ENCODE results near the gene WDR59.

The WDR59 gene

GRCh38 chr16:74929636-74930035 is 55.3 kb downstream of the WDR59 start:
- Histone ChIP-seq H3K27ac (no peak overlapping the region), H2AFZ (ENCODE audit: low read depth) (no peak overlapping the region), H3K27me3 (ENCODE audit: insufficient read depth, low read depth) (no peaks in the 10 kb centered on the region), H3K4me1 (ENCODE audit: low read depth, poor library complexity, severe bottlenecking) (no peaks in the 10 kb centered on the region), H3K9ac (no peak overlapping the region), H3K4me2 (no peak overlapping the region), H4K20me1 (ENCODE audit: insufficient read depth) (no peaks in the 10 kb centered on the region), H3K36me3 (ENCODE audit: insufficient read depth) (no peaks in the 10 kb centered on the region), H3K79me2 (ENCODE audit: insufficient read depth, low read depth) (no peaks in the 10 kb centered on the region), H3K4me3 (IDR thresholded peaks at IDR 0.05; ENCODE audit: insufficient read depth, low read depth, low read length) (no peak overlapping the region)
- no peak for TF ChIP-seq CTCF (conservative IDR thresholded peaks at IDR 0.05; ENCODE audit: low read depth, low read length)

- Histone ChIP-seq H3K4me3 (IDR thresholded peaks at IDR 0.05; ENCODE audit: insufficient read depth, low read depth, low read length) (no peak overlapping the region), H3K79me2 (ENCODE audit: insufficient read depth, low read depth) (no peaks in the 10 kb centered on the region), H3K9ac (no peak overlapping the region), H3K36me3 (ENCODE audit: insufficient read depth) (no peaks in the 10 kb centered on the region), H3K4me1 (ENCODE audit: low read depth, poor library complexity, severe bottlenecking) (no peaks in the 10 kb centered on the region), H3K4me2 (no peak overlapping the region), H3K27me3 (ENCODE audit: insufficient read depth, low read depth) (no peaks in the 10 kb centered on the region), H2AFZ (ENCODE audit: low read depth) (no peak overlapping the region), H3K27ac (no peak overlapping the region), H4K20me1 (ENCODE audit: insufficient read depth) (no peaks in the 10 kb centered on the region)
- TF ChIP-seq CTCF (conservative IDR thresholded peaks at IDR 0.05; ENCODE audit: low read depth, low read length): no peak
Measured at GRCh38 chr16:74926805-74927204, 58.1 kb downstream of the WDR59 start.

- Histone ChIP-seq H3K79me2 (ENCODE audit: insufficient read depth, low read depth) (no peaks in the 10 kb centered on the region), H3K9ac (no peak overlapping the region), H2AFZ (ENCODE audit: low read depth) (no peak overlapping the region), H3K4me2 (no peak overlapping the region), H3K4me1 (ENCODE audit: low read depth, poor library complexity, severe bottlenecking) (no peaks in the 10 kb centered on the region), H4K20me1 (ENCODE audit: insufficient read depth) (no peaks in the 10 kb centered on the region), H3K27ac (no peak overlapping the region), H3K4me3 (IDR thresholded peaks at IDR 0.05; ENCODE audit: insufficient read depth, low read depth, low read length) (no peak overlapping the region), H3K27me3 (ENCODE audit: insufficient read depth, low read depth) (no peaks in the 10 kb centered on the region), H3K36me3 (ENCODE audit: insufficient read depth) (no peaks in the 10 kb centered on the region; the same call in 1 of the 2 replicates)
- no peak for TF ChIP-seq CTCF (conservative IDR thresholded peaks at IDR 0.05; ENCODE audit: low read depth, low read length)
Measured at GRCh38 chr16:74923766-74924460, 61.0 kb downstream of the WDR59 start.

GRCh38 chr16:74922150-74923138 is 62.5 kb downstream of the WDR59 start:
- Histone ChIP-seq H3K4me1 (ENCODE audit: low read depth, poor library complexity, severe bottlenecking) (no peaks in the 10 kb centered on the region), H2AFZ (ENCODE audit: low read depth) (no peak overlapping the region), H3K9ac (no peak overlapping the region), H3K79me2 (ENCODE audit: insufficient read depth, low read depth) (no peaks in the 10 kb centered on the region), H3K36me3 (ENCODE audit: insufficient read depth) (no peaks in the 10 kb centered on the region; the same call in 1 of the 2 replicates), H3K4me2 (no peak overlapping the region), H4K20me1 (ENCODE audit: insufficient read depth) (no peaks in the 10 kb centered on the region), H3K27ac (no peak overlapping the region), H3K4me3 (IDR thresholded peaks at IDR 0.05; ENCODE audit: insufficient read depth, low read depth, low read length) (no peak overlapping the region), H3K27me3 (ENCODE audit: insufficient read depth, low read depth) (no peaks in the 10 kb centered on the region)
- TF ChIP-seq CTCF (conservative IDR thresholded peaks at IDR 0.05; ENCODE audit: low read depth, low read length): no peak

Data from KMS-11 (cell line).